HCT116 (cell line): Measurements from ENCODE around the gene TRAK1. TPM values are rescaled to one million over a fixed set of nuclear protein-coding genes. Genes with fewer than 3 reads are reported as not detected.

Experiments
- ATAC-seq: fragments of 200-7000 bp; cut with Tn5 transposase; 2 replicates; pipeline ENCODE4 v1.9.1; 2020; ENCODE audit warnings: mild to moderate bottlenecking, moderate library complexity
- BruUV-seq: library from RNA; stranded (reverse); fragments of 400-500 nt; replicated peaks from 2 replicates; lab custom pipeline; 2021; lab: Mats Ljungman, UMichigan
- CTCF ChIA-PET: fragments of 300-600 bp; sonication (Branson Sonifier 250); formaldehyde crosslinking; loops from one replicate; lab custom pipeline; 2021; ENCODE audit warnings: antibody characterized with exemption; lab: Charles Lee
- POLR2A ChIA-PET: fragments of 300-600, 350-600 bp; sonication (Branson Sonifier 250); formaldehyde crosslinking; loops from one replicate; lab custom pipeline; 2021; ENCODE audit warnings: antibody characterized with exemption; lab: Charles Lee
- RAD21 ChIA-PET, 2 experiments: fragments of 300-600 bp; sonication (Branson Sonifier 250); formaldehyde crosslinking; loops; one replicate each; lab custom pipeline; 2023; ENCODE audit warnings: low total read pairs in 2 of 2; ENCODE audit not compliant: uncharacterized antibody in 2 of 2, unreplicated experiment in 2 of 2, low non-redundant PET in 1 of 2; lab: Charles Lee
- DNase-seq: peaks from one replicate; pipeline ENCODE4 v3.0.0-alpha.2; 2010; ENCODE audit warnings: low read depth, low spot score
- H2AFZ ChIP-seq: fragments of 200-600 bp; shearing (Covaris generic), sonication (generic); 2 replicates; pipeline ENCODE4 v1.6.1; 2017; ENCODE audit warnings: low read depth, mixed run types, mixed read lengths, antibody characterized with exemption, low read length; ENCODE audit not compliant: poor library complexity, severe bottlenecking
- H3K27ac ChIP-seq: 2 replicates; pipeline ENCODE4 v1.5.1; 2012; ENCODE audit warnings: low read depth, low read length
- H3K27me3 ChIP-seq: fragments of 200-600 bp; sonication (generic); 2 replicates; pipeline ENCODE4 v1.6.1; 2016; ENCODE audit warnings: mixed run types, low read length, mixed read lengths; ENCODE audit not compliant: insufficient read depth
- H3K36me3 ChIP-seq, 2 experiments: fragments of 200-500 bp in 1 of 2; fragments of 200-600 bp in 1 of 2; sonication (Bioruptor generic) in 1 of 2; sonication (generic) in 1 of 2; 2 replicates each; pipeline versions ENCODE4 v1.5.1 to v1.6.1; 2014 to 2016; ENCODE audit warnings: low read length in 2 of 2, inconsistent platforms in 1 of 2, mixed read lengths in 1 of 2, mixed run types in 1 of 2; ENCODE audit not compliant: insufficient read depth in 2 of 2, control insufficient read depth in 1 of 2
- H3K4me1 ChIP-seq, 2 experiments: fragments of 200-600 bp in 1 of 2; sonication (generic) in 1 of 2; 2 replicates each; pipeline versions ENCODE4 v1.5.1 to v1.6.1; 2012 to 2017; ENCODE audit warnings: low read length in 2 of 2, inconsistent platforms in 1 of 2, mild to moderate bottlenecking in 1 of 2, mixed read lengths in 1 of 2, mixed run types in 1 of 2, moderate library complexity in 1 of 2; ENCODE audit not compliant: insufficient read depth in 2 of 2, control insufficient read depth in 1 of 2
- H3K4me2 ChIP-seq: fragments of 200-600 bp; sonication (generic); 2 replicates; pipeline ENCODE4 v1.6.1; 2017; ENCODE audit warnings: mixed run types, low read length, mixed read lengths
- H3K4me3 ChIP-seq, 2 experiments: fragments of 200-600 bp in 1 of 2; sonication (generic) in 1 of 2; replicated peaks in 1 of 2; 2 replicates each; pipeline ENCODE4 v1.5.1; 2011 to 2016; ENCODE audit warnings: low read length in 2 of 2, control low read depth in 1 of 2, low read depth in 1 of 2, mild to moderate bottlenecking in 1 of 2, mixed read lengths in 1 of 2, mixed run types in 1 of 2
- H3K79me2 ChIP-seq: fragments of 200-600 bp; sonication (generic); 2 replicates; pipeline ENCODE4 v1.6.1; 2017; ENCODE audit warnings: mild to moderate bottlenecking, mixed run types, low read length, moderate library complexity, mixed read lengths; ENCODE audit not compliant: insufficient read depth
- H3K9ac ChIP-seq: fragments of 200-600 bp; sonication (generic); 2 replicates; pipeline ENCODE4 v1.6.1; 2016; ENCODE audit warnings: low read length, mixed read lengths
- H3K9me2 ChIP-seq: fragments of 200-600 bp; sonication (generic), shearing (Covaris generic); 2 replicates; pipeline ENCODE4 v1.6.1; 2017; ENCODE audit warnings: mixed run types, mild to moderate bottlenecking, moderate library complexity; ENCODE audit not compliant: insufficient read depth
- H3K9me3 ChIP-seq, 2 experiments: fragments of 200-500 bp in 1 of 2; fragments of 200-600 bp in 1 of 2; sonication (Bioruptor generic) in 1 of 2; sonication (generic) in 1 of 2; 2 replicates each; pipeline ENCODE4 v1.6.1; 2014 to 2017; ENCODE audit warnings: low read length in 2 of 2, mixed read lengths in 2 of 2, inconsistent platforms in 1 of 2, low read depth in 1 of 2, mild to moderate bottlenecking in 1 of 2, mixed run types in 1 of 2, moderate library complexity in 1 of 2; ENCODE audit not compliant: control insufficient read depth in 1 of 2, insufficient read depth in 1 of 2
- H4K20me1 ChIP-seq: fragments of 200-600 bp; sonication (generic), shearing (Covaris generic); 2 replicates; pipeline ENCODE4 v1.6.1; 2017; ENCODE audit warnings: mixed run types, mild to moderate bottlenecking, moderate library complexity; ENCODE audit not compliant: insufficient read depth
- ATF3 ChIP-seq: IDR thresholded peaks from 2 replicates; pipeline ENCODE4 v1.6.1; 2012
- CBX3 ChIP-seq: IDR thresholded peaks from 2 replicates; pipeline ENCODE4 v1.6.1; 2012; ENCODE audit warnings: low read depth
- CEBPB ChIP-seq: IDR thresholded peaks from 2 replicates; pipeline ENCODE4 v1.6.1; 2012; ENCODE audit warnings: low read depth
- EGR1 ChIP-seq: IDR thresholded peaks from 2 replicates; pipeline ENCODE4 v1.6.1; 2012; ENCODE audit warnings: low read depth
- ELF1 ChIP-seq: IDR thresholded peaks from 2 replicates; pipeline ENCODE4 v1.6.1; 2012; ENCODE audit warnings: low read depth, borderline replicate concordance
- EZH2phosphoT487 ChIP-seq: fragments of 200-600 bp; IDR thresholded peaks from 2 replicates; pipeline ENCODE4 v1.6.1; 2018; ENCODE audit warnings: antibody characterized with exemption, borderline replicate concordance
- FOSL1 ChIP-seq: IDR thresholded peaks from 2 replicates; pipeline ENCODE4 v1.6.1; 2012; ENCODE audit warnings: low read depth
- JUND ChIP-seq: IDR thresholded peaks from 2 replicates; pipeline ENCODE4 v1.6.1; 2012
- POLR2A ChIP-seq: IDR thresholded peaks from 2 replicates; pipeline ENCODE4 v1.7.0; 2011; ENCODE audit warnings: borderline replicate concordance; ENCODE audit not compliant: insufficient read depth, insufficient read length; ENCODE audit errors: extremely low read depth
- POLR2AphosphoS5 ChIP-seq: IDR thresholded peaks from 2 replicates; pipeline ENCODE4 v1.6.1; 2011; ENCODE audit warnings: mild to moderate bottlenecking, low read depth, low read length, moderate library complexity
- REST ChIP-seq: IDR thresholded peaks from 2 replicates; pipeline ENCODE4 v1.6.1; 2012; ENCODE audit warnings: low read depth
- SRF ChIP-seq: IDR thresholded peaks from 2 replicates; pipeline ENCODE4 v1.6.1; 2012; ENCODE audit warnings: low read depth
- TCF7L2 ChIP-seq: IDR thresholded peaks from 2 replicates; pipeline ENCODE4 v1.7.0; 2011; ENCODE audit warnings: borderline replicate concordance, inconsistent platforms; ENCODE audit not compliant: insufficient read depth, insufficient read length; ENCODE audit errors: extremely low read depth
- YY1 ChIP-seq: IDR thresholded peaks from 2 replicates; pipeline ENCODE4 v1.6.1; 2011; ENCODE audit warnings: low read length, low read depth, moderate library complexity, mild to moderate bottlenecking; ENCODE audit not compliant: insufficient replicate concordance; ENCODE audit errors: extremely low read depth
- ZFX ChIP-seq: fragments of 450-650 bp; IDR thresholded peaks from 2 replicates; pipeline ENCODE4 v1.6.1; 2017
- ZNF274 ChIP-seq: fragments of 200-500 bp; sonication (Bioruptor generic); IDR thresholded peaks from 2 replicates; pipeline ENCODE4 v1.6.1; 2014; ENCODE audit warnings: mild to moderate bottlenecking, low read depth, low read length, inconsistent platforms
- intact Hi-C: fragments of 100-400 bp; cut with micrococcal nuclease; formaldehyde crosslinking; loops from 2 replicates; pipeline ENCODE4 v1.10.0; 2022
- total RNA-seq: library from RNA; stranded (reverse); gene quantifications from one replicate; pipeline ENCODE4 v1.2.1, GENCODE V29; 2021; ENCODE audit not compliant: unreplicated experiment

TRAK1 gene
- total RNA-seq, 1 experiment from 2014 or later, result 25.9 TPM

- CTCF ChIA-PET, result interaction anchor here (3.5 kb wide), 1 partner anchor 13 kb away, joined by 21 read pairs; no protein-coding TSS in a partner anchor
- Histone ChIP-seq H3K79me2 (no peaks in the 10 kb centered on the region), H4K20me1 (no peaks in the 10 kb centered on the region), H3K9ac (no peak overlapping the region), H3K4me2 (no peak overlapping the region), H3K27ac (no peak overlapping the region), H2AFZ (no peak overlapping the region), H3K36me3 (peaks cover 2% of the 10 kb centered on the region in 2 experiments; a peak in 2 of 4 replicates), H3K27me3 (no peaks in the 10 kb centered on the region), H3K9me2 (no peaks in the 10 kb centered on the region), H3K9me3 (no peaks in the 10 kb centered on the region), H3K4me3 (no peak overlapping the region), H3K4me1 (no peaks in the 10 kb centered on the region)
- DNase-seq (no peak), ATAC-seq (no peak)
- no TSS peak for BruUV-seq
- RAD21 ChIA-PET, result no interaction called here
- intact Hi-C loops, result no loop called here
- POLR2A ChIA-PET, result no interaction called here
- TF ChIP-seq EZH2phosphoT487 (no peak), ATF3 (no peak), CBX3 (no peak)
Observed at GRCh38 chr3:42204867-42205599, 113.9 kb downstream of the TRAK1 start.

GRCh38 chr3:42205800-42206514 lies 114.8 kb downstream of the TRAK1 start:
- intact Hi-C loops, result no loop called here
- Histone ChIP-seq H3K9ac (no peak overlapping the region), H3K4me3 (no peak overlapping the region), H3K9me3 (no peaks in the 10 kb centered on the region), H3K27ac (no peak overlapping the region), H3K36me3 (peaks cover 0 to 4% of the 10 kb centered on the region in 2 experiments; a peak in 1 of 4 replicates), H3K9me2 (no peaks in the 10 kb centered on the region), H3K4me2 (no peak overlapping the region), H3K27me3 (no peaks in the 10 kb centered on the region), H3K4me1 (no peaks in the 10 kb centered on the region), H4K20me1 (no peaks in the 10 kb centered on the region), H3K79me2 (no peaks in the 10 kb centered on the region), H2AFZ (no peak overlapping the region)
- ChIA-PET RAD21 (no interaction called here), CTCF (interaction anchor here (3.5 kb wide), 1 partner anchor 14 kb away, joined by 21 read pairs; no protein-coding TSS in a partner anchor), POLR2A (no interaction called here)
- ATAC-seq (no peak), DNase-seq (no peak)
- BruUV-seq, result no TSS peak
- TF ChIP-seq REST (no peak), JUND (no peak), ELF1 (no peak), CBX3 (no peak), CEBPB (no peak), EGR1 (no peak), ZNF274 (no peak), ZFX (no peak), FOSL1 (no peak), POLR2A (no peak), EZH2phosphoT487 (no peak), TCF7L2 (no peak), POLR2AphosphoS5 (no peak), SRF (no peak), YY1 (no peak)
